GM19193 (cell line): ENCODE measurements around the gene GSG1L.

Experiments used
- POLR2A ChIP-seq: IDR thresholded peaks from 4 replicates; pipeline ENCODE4 v1.6.1; 2011; ENCODE audit not compliant: insufficient read depth, insufficient read length; ENCODE audit errors: extremely low read depth

The GSG1L gene

GRCh38 chr16:27868180-27868579 lies 195.3 kb downstream of the GSG1L start:
- no peak for TF ChIP-seq POLR2A

GRCh38 chr16:27867122-27868110 lies 196.1 kb downstream of the GSG1L start:
- TF ChIP-seq POLR2A = no peak

- TF ChIP-seq POLR2A = no peak
Observed at GRCh38 chr16:27863377-27863776, 200.1 kb downstream of the GSG1L start.

- no peak for TF ChIP-seq POLR2A
Observed at GRCh38 chr16:27862953-27863352, 200.6 kb downstream of the GSG1L start.

- TF ChIP-seq POLR2A = no peak
Observed at GRCh38 chr16:27860091-27860490, 203.4 kb downstream of the GSG1L start.

GRCh38 chr16:27859020-27859419 lies 204.5 kb downstream of the GSG1L start:
- no peak for TF ChIP-seq POLR2A

- TF ChIP-seq POLR2A = no peak
Observed at GRCh38 chr16:27853651-27854050, 209.9 kb downstream of the GSG1L start.

GRCh38 chr16:27853101-27853500 lies 210.4 kb downstream of the GSG1L start:
- no peak for TF ChIP-seq POLR2A

- no peak for TF ChIP-seq POLR2A
Observed at GRCh38 chr16:27852681-27853080, 210.8 kb downstream of the GSG1L start.

- TF ChIP-seq POLR2A = no peak
Observed at GRCh38 chr16:27852116-27852515, 211.4 kb downstream of the GSG1L start.

- TF ChIP-seq POLR2A = no peak
Observed at GRCh38 chr16:27851586-27851985, 211.9 kb downstream of the GSG1L start.

- TF ChIP-seq POLR2A = no peak
Observed at GRCh38 chr16:27849621-27850020, 213.9 kb downstream of the GSG1L start.

- no peak for TF ChIP-seq POLR2A
Observed at GRCh38 chr16:27847030-27847550, 216.4 kb downstream of the GSG1L start.

GRCh38 chr16:27844826-27845225 lies 218.7 kb downstream of the GSG1L start:
- no peak for TF ChIP-seq POLR2A

GRCh38 chr16:27843800-27844199 lies 219.7 kb downstream of the GSG1L start:
- TF ChIP-seq POLR2A = no peak

- TF ChIP-seq POLR2A = no peak
Observed at GRCh38 chr16:27841911-27842310, 221.6 kb downstream of the GSG1L start.
